ENCODE data around the gene RFK. TPM values are rescaled to one million over a fixed set of nuclear protein-coding genes. Genes with fewer than 3 reads are reported as not detected.

RFK gene
- total RNA-seq, 1 experiment from 2014 or later: 12.0 TPM

DNA sequence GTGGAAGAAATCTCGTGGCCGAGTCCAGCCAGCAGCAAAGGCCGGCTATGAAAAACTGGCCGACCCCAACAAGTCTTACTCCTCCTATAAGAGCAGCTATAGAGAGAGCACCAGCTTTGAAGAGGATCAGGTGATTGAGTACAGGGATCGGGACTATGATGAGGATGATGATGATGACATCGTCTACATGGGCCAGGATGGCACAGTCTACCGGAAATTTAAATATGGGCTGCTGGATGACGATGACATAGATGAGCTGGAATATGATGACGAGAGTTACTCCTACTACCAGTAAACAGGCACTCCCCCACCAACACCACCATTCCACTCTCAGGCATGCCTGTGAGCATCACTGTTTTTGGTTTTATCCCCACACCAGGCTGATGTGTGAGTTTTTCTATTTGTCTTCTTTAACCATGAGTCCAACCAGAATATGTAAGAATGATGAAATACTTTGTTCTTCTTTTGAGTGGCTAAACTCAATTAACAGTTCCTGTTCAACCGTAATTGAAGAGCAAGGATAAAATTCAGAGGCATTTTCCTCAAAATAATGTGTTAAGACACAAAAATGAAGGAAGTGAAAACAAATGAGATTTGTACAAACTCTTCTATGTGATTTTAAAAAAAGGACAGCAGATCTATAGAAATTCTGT, 35.5 kb downstream of the RFK start:
- Histone ChIP-seq H3K23me2 (ENCODE audit: insufficient read length, low read depth, low read length, poor library complexity, severe bottlenecking) (no peaks in the 10 kb centered on the region), H2BK12ac (ENCODE audit: insufficient read length, low read depth, low read length) (no peak overlapping the region), H3K4ac (ENCODE audit: low read depth, low read length) (no peak overlapping the region), H3K79me2 (ENCODE audit: insufficient read depth, low read length) (no peaks in the 10 kb centered on the region), H3K4me1 (ENCODE audit: insufficient read depth, low read length) (no peaks in the 10 kb centered on the region), H2BK15ac (ENCODE audit: low read depth, low read length) (no peak overlapping the region), H3K27ac (ENCODE audit: insufficient read length, low read depth, low read length) (no peak overlapping the region), H2BK5ac (ENCODE audit: insufficient read length, low read length) (no peak overlapping the region), H3K9ac (ENCODE audit: extremely low read depth, insufficient read length, low read length) (no peak overlapping the region), H2AFZ (ENCODE audit: low read length) (no peak overlapping the region), H4K91ac (ENCODE audit: insufficient read length, low read depth, low read length) (no peak overlapping the region), H2AK5ac (ENCODE audit: insufficient read length, low read length) (no peak overlapping the region), H3K56ac (ENCODE audit: insufficient read length, low read depth, low read length) (no peak overlapping the region), H4K5ac (ENCODE audit: insufficient read length, low read depth, low read length) (no peak overlapping the region), H2BK120ac (ENCODE audit: low read depth, low read length, poor library complexity, severe bottlenecking) (no peak overlapping the region), H3K4me2 (ENCODE audit: insufficient read depth, insufficient read length, low read length) (no peak overlapping the region), H3K9me3 (ENCODE audit: control insufficient read depth, low read depth, low read length) (no peaks in the 10 kb centered on the region), H3K18ac (ENCODE audit: insufficient read length, low read depth, low read length) (no peak overlapping the region), H3T11ph (ENCODE audit: low read length) (no peak overlapping the region), H2BK20ac (ENCODE audit: low read depth, low read length, poor library complexity, severe bottlenecking) (no peak overlapping the region), H4K8ac (replicated peaks; ENCODE audit: insufficient read length, low read depth, low read length) (no peak overlapping the region), H3K79me1 (ENCODE audit: insufficient read depth, low read depth, low read length, poor library complexity, severe bottlenecking) (no peaks in the 10 kb centered on the region), H3K27me3 (ENCODE audit: insufficient read depth, low read length) (no peaks in the 10 kb centered on the region), H3K14ac (ENCODE audit: insufficient read depth, low read length) (no peak overlapping the region), H4K20me1 (ENCODE audit: control insufficient read depth, insufficient read depth, insufficient read length) (no peaks in the 10 kb centered on the region), H3K23ac (ENCODE audit: insufficient read length, low read depth, low read length) (no peak overlapping the region)
- Mint-ChIP-seq H3K4me1 (no peaks in the 10 kb centered on the region), H3K36me3 (ENCODE audit: insufficient read depth in 1 of 3, low read depth in 3 of 3) (no peaks in the 10 kb centered on the region), H3K9me3 (no peaks in the 10 kb centered on the region), H3K27ac (no peak overlapping the region), H3K27me3 (ENCODE audit: low read depth) (no peaks in the 10 kb centered on the region), H3K4me3 (no peak overlapping the region)
- no peak for DNase-seq
- TF ChIP-seq, protein P1, sequence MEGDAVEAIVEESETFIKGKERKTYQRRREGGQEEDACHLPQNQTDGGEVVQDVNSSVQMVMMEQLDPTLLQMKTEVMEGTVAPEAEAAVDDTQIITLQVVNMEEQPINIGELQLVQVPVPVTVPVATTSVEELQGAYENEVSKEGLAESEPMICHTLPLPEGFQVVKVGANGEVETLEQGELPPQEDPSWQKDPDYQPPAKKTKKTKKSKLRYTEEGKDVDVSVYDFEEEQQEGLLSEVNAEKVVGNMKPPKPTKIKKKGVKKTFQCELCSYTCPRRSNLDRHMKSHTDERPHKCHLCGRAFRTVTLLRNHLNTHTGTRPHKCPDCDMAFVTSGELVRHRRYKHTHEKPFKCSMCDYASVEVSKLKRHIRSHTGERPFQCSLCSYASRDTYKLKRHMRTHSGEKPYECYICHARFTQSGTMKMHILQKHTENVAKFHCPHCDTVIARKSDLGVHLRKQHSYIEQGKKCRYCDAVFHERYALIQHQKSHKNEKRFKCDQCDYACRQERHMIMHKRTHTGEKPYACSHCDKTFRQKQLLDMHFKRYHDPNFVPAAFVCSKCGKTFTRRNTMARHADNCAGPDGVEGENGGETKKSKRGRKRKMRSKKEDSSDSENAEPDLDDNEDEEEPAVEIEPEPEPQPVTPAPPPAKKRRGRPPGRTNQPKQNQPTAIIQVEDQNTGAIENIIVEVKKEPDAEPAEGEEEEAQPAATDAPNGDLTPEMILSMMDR (conservative IDR thresholded peaks at IDR 0.05): no peak
- WGBS (ENCODE audit: extremely low coverage, insufficient read length, low lambda C conversion rate): no CpG with 5 or more reads among the region's 10 CpGs
